PC-3 (cell line): Measurements from ENCODE around the gene TRABD2B. TPM values are rescaled to one million over a fixed set of nuclear protein-coding genes. Genes with fewer than 3 reads are reported as not detected.

Experiments used
- ATAC-seq: fragments of 200-7000 bp; cut with Tn5 transposase; 2 replicates; pipeline ENCODE4 v1.9.1; 2020; ENCODE audit warnings: mild to moderate bottlenecking, moderate library complexity
- BruUV-seq: library from RNA; stranded (reverse); fragments of 400-500 nt; replicated peaks from 2 replicates; lab custom pipeline; 2021; lab: Mats Ljungman, UMichigan
- CTCF ChIA-PET: fragments of 300-600 bp; sonication (Branson Sonifier 250); formaldehyde crosslinking; loops from one replicate; lab custom pipeline; 2022; ENCODE audit warnings: antibody characterized with exemption; lab: Charles Lee
- POLR2A ChIA-PET: fragments of 300-600 bp; sonication (Branson Sonifier 250); formaldehyde crosslinking; loops from one replicate; lab custom pipeline; 2022; ENCODE audit warnings: antibody characterized with exemption; ENCODE audit not compliant: unreplicated experiment; lab: Charles Lee
- DNase-seq: peaks from one replicate; pipeline ENCODE4 v3.0.0-alpha.2; 2015
- H2AFZ ChIP-seq: fragments of 300-600 bp; sonication (generic); 2 replicates; pipeline ENCODE4 v1.6.0; 2016; ENCODE audit warnings: antibody characterized with exemption, low read length
- H3F3A ChIP-seq: fragments of 300-600 bp; sonication (generic); one replicate; pipeline ENCODE4 v1.6.0; 2017; ENCODE audit warnings: antibody characterized with exemption, low read length, control low read depth, mild to moderate bottlenecking; ENCODE audit not compliant: unreplicated experiment
- H3K27ac ChIP-seq: fragments of 300-600 bp; sonication (generic); 2 replicates; pipeline ENCODE4 v1.5.1; 2016; ENCODE audit warnings: mild to moderate bottlenecking, low read length
- H3K27me3 ChIP-seq: fragments of 300-600 bp; sonication (generic); 2 replicates; pipeline ENCODE4 v1.6.1; 2016; ENCODE audit warnings: low read length, mixed read lengths
- H3K36me3 ChIP-seq: fragments of 300-600 bp; sonication (generic); 2 replicates; pipeline ENCODE4 v1.6.1; 2016; ENCODE audit warnings: low read depth, mixed run types, low read length, mixed read lengths
- H3K4me1 ChIP-seq: fragments of 300-600 bp; sonication (generic); 2 replicates; pipeline ENCODE4 v1.5.1; 2016; ENCODE audit warnings: low read length; ENCODE audit not compliant: insufficient read depth
- H3K4me2 ChIP-seq: fragments of 300-600 bp; sonication (generic); 2 replicates; pipeline ENCODE4 v1.6.0; 2016; ENCODE audit warnings: low read length
- H3K4me3 ChIP-seq: fragments of 300-600 bp; sonication (generic); 2 replicates; pipeline ENCODE4 v1.5.1; 2016; ENCODE audit warnings: mild to moderate bottlenecking, low read length, mixed read lengths
- H3K79me2 ChIP-seq: fragments of 300-600 bp; sonication (generic); 2 replicates; pipeline ENCODE4 v1.6.1; 2017; ENCODE audit warnings: low read length, mixed read lengths
- H3K9ac ChIP-seq: fragments of 300-600 bp; sonication (generic); 2 replicates; pipeline ENCODE4 v1.6.0; 2016; ENCODE audit warnings: mild to moderate bottlenecking, low read length
- H3K9me2 ChIP-seq: fragments of 300-600 bp; sonication (generic); replicated peaks from 2 replicates; pipeline ENCODE4 v1.6.1; 2016; ENCODE audit warnings: mixed run types, low read length, mixed read lengths
- H3K9me3 ChIP-seq: fragments of 300-600 bp; sonication (generic); 2 replicates; pipeline ENCODE4 v1.6.1; 2016; ENCODE audit warnings: low read length, mixed read lengths
- H4K20me1 ChIP-seq: fragments of 300-600 bp; sonication (generic); 2 replicates; pipeline ENCODE4 v1.6.1; 2016; ENCODE audit warnings: low read length, mixed read lengths
- EZH2 ChIP-seq: fragments of 300-600 bp; sonication (generic); IDR thresholded peaks from one replicate; pipeline ENCODE4 v1.6.1; 2017; ENCODE audit warnings: antibody characterized with exemption, mild to moderate bottlenecking, low read length; ENCODE audit not compliant: unreplicated experiment
- EZH2phosphoT487 ChIP-seq: fragments of 300-600 bp; sonication (generic); IDR thresholded peaks from 2 replicates; pipeline ENCODE4 v1.6.1; 2018; ENCODE audit warnings: mild to moderate bottlenecking, antibody characterized with exemption, low read length, borderline replicate concordance
- intact Hi-C: fragments of 100-400 bp; cut with micrococcal nuclease; formaldehyde crosslinking; loops from 2 replicates; pipeline ENCODE4 v1.9.0; 2023
- total RNA-seq: library from RNA; depleted of rRNA; stranded (reverse); fragments of >200 nt; gene quantifications from 2 replicates; pipeline ENCODE4 v1.2.3, GENCODE V29; 2014
- TF ChIP-seq, protein P1 (sequence below): fragments of 300-600 bp; sonication (generic); conservative IDR thresholded peaks from 2 replicates; pipeline ENCODE4 v1.5.1; 2017; ENCODE audit warnings: antibody characterized with exemption, low read depth, mild to moderate bottlenecking, low read length

TRABD2B gene
- total RNA-seq, 1 experiment from 2014 or later, result 0.44 TPM

DNA sequence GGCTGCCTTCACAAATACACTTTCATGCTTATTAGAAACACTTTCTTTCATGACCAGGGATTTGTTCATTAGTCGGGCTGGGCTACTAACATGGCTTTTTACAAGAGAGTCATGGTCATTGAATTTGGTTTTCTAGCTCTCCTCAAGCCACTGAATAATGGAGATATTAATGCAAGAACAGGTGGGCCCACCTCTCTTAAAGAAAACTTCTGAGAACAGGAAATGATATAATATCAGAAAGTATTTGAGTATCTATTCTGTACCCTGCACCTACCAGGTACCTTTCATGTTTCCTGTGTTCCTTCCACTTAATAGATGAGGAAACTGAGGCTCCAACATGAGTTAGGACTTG, 90.0 kb downstream of the TRABD2B start:
- Histone ChIP-seq H2AFZ (no peak overlapping the region), H3K4me2 (no peak overlapping the region), H3K4me3 (no peak overlapping the region), H3K9me3 (no peaks in the 10 kb centered on the region), H3K4me1 (peaks cover 25% of the 10 kb centered on the region), H3K27me3 (no peaks in the 10 kb centered on the region), H3K36me3 (no peaks in the 10 kb centered on the region), H3K9me2 (no peaks in the 10 kb centered on the region), H3K9ac (no peak overlapping the region), H4K20me1 (no peaks in the 10 kb centered on the region), H3K27ac (0 out of 2 replicates have a peak overlapping the region, but pooled peaks have one; percentile 69), H3F3A (no peaks in the 10 kb centered on the region), H3K79me2 (no peaks in the 10 kb centered on the region)
- TF ChIP-seq EZH2phosphoT487, result no peak
- TF ChIP-seq, protein P1, sequence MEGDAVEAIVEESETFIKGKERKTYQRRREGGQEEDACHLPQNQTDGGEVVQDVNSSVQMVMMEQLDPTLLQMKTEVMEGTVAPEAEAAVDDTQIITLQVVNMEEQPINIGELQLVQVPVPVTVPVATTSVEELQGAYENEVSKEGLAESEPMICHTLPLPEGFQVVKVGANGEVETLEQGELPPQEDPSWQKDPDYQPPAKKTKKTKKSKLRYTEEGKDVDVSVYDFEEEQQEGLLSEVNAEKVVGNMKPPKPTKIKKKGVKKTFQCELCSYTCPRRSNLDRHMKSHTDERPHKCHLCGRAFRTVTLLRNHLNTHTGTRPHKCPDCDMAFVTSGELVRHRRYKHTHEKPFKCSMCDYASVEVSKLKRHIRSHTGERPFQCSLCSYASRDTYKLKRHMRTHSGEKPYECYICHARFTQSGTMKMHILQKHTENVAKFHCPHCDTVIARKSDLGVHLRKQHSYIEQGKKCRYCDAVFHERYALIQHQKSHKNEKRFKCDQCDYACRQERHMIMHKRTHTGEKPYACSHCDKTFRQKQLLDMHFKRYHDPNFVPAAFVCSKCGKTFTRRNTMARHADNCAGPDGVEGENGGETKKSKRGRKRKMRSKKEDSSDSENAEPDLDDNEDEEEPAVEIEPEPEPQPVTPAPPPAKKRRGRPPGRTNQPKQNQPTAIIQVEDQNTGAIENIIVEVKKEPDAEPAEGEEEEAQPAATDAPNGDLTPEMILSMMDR, result no peak
- TF ChIP-seq EZH2, result no peak
- BruUV-seq, result no TSS peak
- ChIA-PET CTCF (no interaction called here), POLR2A (interaction anchor here (1.0 kb wide), 1 partner anchor 37 kb away, joined by 5 read pairs; no protein-coding TSS in a partner anchor)
- ATAC-seq (no peak), DNase-seq (no peak)
- intact Hi-C loops, result loop anchor here (2.0 kb wide), 1 partner anchor 20 kb away; no protein-coding TSS in a partner anchor

DNA sequence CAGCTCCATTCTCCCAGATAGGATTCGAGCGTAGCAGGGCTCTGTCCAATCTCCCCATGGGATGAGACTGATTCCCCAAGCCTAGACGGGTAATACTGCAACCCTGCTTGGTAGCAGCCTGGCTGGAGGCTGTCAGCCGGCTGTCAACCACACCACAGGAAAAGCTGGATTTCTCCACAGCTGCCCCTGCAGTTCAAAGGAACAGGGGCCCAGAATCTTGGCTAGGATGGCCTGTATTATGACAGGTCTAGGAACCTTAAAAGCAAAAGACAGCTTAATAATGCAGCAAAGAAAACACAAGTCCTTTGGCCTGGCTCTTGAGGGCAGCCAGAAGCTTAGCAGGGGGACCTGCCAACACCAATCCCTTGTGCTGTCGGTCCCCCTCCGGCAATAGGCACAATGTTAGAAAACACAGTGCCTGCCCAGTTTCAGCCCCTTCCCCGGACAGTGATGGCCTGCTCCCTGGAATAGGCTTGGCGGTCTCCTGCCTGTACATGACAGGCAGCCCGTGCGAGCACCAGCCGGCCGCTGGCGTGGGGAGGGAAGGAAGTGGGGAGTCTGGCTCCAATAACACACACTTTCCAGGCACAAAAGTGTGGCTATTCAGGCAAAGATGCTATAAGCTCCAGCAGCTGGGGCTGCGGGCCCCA, 90.5 kb downstream of the TRABD2B start:
- no TSS peak for BruUV-seq
- intact Hi-C loops, result loop anchor here (2.0 kb wide), 1 partner anchor 20 kb away; no protein-coding TSS in a partner anchor
- CTCF ChIA-PET, result no interaction called here
- no peaks in the 10 kb centered on the region for H3K9me3 ChIP-seq
- no peaks in the 10 kb centered on the region for H3K79me2 ChIP-seq
- H4K20me1 ChIP-seq, result no peaks in the 10 kb centered on the region
- H3K9ac ChIP-seq, result no peak overlapping the region
- H3F3A ChIP-seq, result no peaks in the 10 kb centered on the region
- H3K4me1 ChIP-seq, result peaks cover 25% of the 10 kb centered on the region
- no peak overlapping the region for H2AFZ ChIP-seq
- H3K27ac ChIP-seq, result peak overlapping the region; percentile 69
- TF ChIP-seq EZH2 (no peak), EZH2phosphoT487 (no peak)
- TF ChIP-seq, protein P1, result no peak
- H3K4me2 ChIP-seq, result peak overlapping the region; percentile 42; the same call in 1 of the 2 replicates
- no peaks in the 10 kb centered on the region for H3K9me2 ChIP-seq
- ATAC-seq, result peak; percentile 3; the same call in 1 of the 2 replicates
- H3K4me3 ChIP-seq, result no peak overlapping the region
- POLR2A ChIA-PET, result interaction anchor here (1.0 kb wide), 1 partner anchor 36 kb away, joined by 5 read pairs; no protein-coding TSS in a partner anchor
- DNase-seq, result no peak
- no peaks in the 10 kb centered on the region for H3K27me3 ChIP-seq
- H3K36me3 ChIP-seq, result no peaks in the 10 kb centered on the region

DNA sequence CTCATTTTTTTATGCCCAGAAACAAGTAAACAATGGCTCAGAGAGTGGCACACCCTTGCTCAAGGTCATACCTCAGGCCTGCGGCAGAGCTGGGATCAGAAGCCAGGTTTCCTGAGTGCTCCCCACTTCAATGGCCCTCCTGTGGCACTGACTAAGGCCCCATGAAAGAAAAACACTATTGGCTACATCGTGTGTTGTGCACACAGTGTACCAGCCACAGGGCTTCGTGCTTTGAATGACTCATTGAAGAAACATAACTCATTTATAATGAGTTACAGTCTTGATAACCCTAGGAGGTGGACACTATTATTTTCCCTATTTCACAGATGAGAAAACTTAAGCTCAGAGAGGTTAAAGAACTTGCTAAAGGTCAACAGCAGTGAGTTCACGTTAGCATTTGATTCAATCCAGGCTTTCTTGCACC, 91.2 kb downstream of the TRABD2B start:
- Histone ChIP-seq H3K27me3 (no peaks in the 10 kb centered on the region), H3K79me2 (no peaks in the 10 kb centered on the region), H3K27ac (peak overlapping the region; percentile 69), H3K9me2 (no peaks in the 10 kb centered on the region), H4K20me1 (no peaks in the 10 kb centered on the region), H3K4me1 (peaks cover 25% of the 10 kb centered on the region), H3K4me2 (peak overlapping the region; percentile 42; the same call in 1 of the 2 replicates), H3K4me3 (no peak overlapping the region), H2AFZ (no peak overlapping the region), H3K9me3 (no peaks in the 10 kb centered on the region), H3K36me3 (no peaks in the 10 kb centered on the region), H3F3A (no peaks in the 10 kb centered on the region), H3K9ac (no peak overlapping the region)
- ChIA-PET CTCF (no interaction called here), POLR2A (interaction anchor here (1.0 kb wide), 1 partner anchor 35 kb away, joined by 5 read pairs; no protein-coding TSS in a partner anchor)
- TF ChIP-seq, protein P1, result no peak
- TF ChIP-seq EZH2phosphoT487 (no peak), EZH2 (no peak)
- BruUV-seq, result no TSS peak
- intact Hi-C loops, result loop anchor here (2.0 kb wide), 1 partner anchor 21 kb away; no protein-coding TSS in a partner anchor
- ATAC-seq (peak; percentile 96), DNase-seq (peak; percentile 82)
